AG10803 (cell line): ENCODE measurements around the gene DTNB.
"Not testable (repeated sequence)": the region's sequence is repeated elsewhere in the genome, so short reads cannot be mapped to it uniquely, and the experiment has no call there.

Experiments
- DNase-seq: peaks from one replicate; pipeline ENCODE4 v3.0.0; 2010; ENCODE audit warnings: low read depth
- H3K4me3 ChIP-seq: 2 replicates; pipeline ENCODE4 v1.5.1; 2011; ENCODE audit warnings: mild to moderate bottlenecking, low read length, control low read depth
- CTCF ChIP-seq: conservative IDR thresholded peaks from 2 replicates; pipeline ENCODE4 v1.5.1; 2011; ENCODE audit warnings: mild to moderate bottlenecking, low read length, control low read depth, inconsistent platforms

Gene DTNB

GRCh38 chr2:25709349-25709748 is 36.0 kb upstream of the DTNB start:
- DNase-seq, result no peak
- TF ChIP-seq CTCF, result no peak
- no peak overlapping the region for H3K4me3 ChIP-seq

- TF ChIP-seq CTCF, result no peak
- no peak overlapping the region for H3K4me3 ChIP-seq
- DNase-seq, result no peak
Observed at GRCh38 chr2:25707927-25708590, 34.7 kb upstream of the DTNB start.

GRCh38 chr2:25705575-25705974 is 32.2 kb upstream of the DTNB start:
- DNase-seq, H3K4me3 ChIP-seq: not testable (repeated sequence)

- TF ChIP-seq CTCF, result no peak
- DNase-seq, result no peak
- H3K4me3 ChIP-seq, result no peak overlapping the region
Observed at GRCh38 chr2:25701801-25702200, 28.4 kb upstream of the DTNB start.

GRCh38 chr2:25700221-25700660 is 26.9 kb upstream of the DTNB start:
- DNase-seq, result peak; percentile 42
- peak; percentile 76 for TF ChIP-seq CTCF
- no peak overlapping the region for H3K4me3 ChIP-seq

- no peak for TF ChIP-seq CTCF
Observed at GRCh38 chr2:25699216-25699615, 25.8 kb upstream of the DTNB start.

GRCh38 chr2:25698752-25699151 is 25.4 kb upstream of the DTNB start:
- no peak overlapping the region for H3K4me3 ChIP-seq
- DNase-seq, result no peak
- no peak for TF ChIP-seq CTCF

More at GRCh38 chr2:25699216-25699615, 25.8 kb upstream of the DTNB start:
- H3K4me3 ChIP-seq, result no peak overlapping the region
- DNase-seq, result no peak
